HG03457 (cell line): Measurements from ENCODE around the gene RALGAPA2.

Experiments
- ATAC-seq: cut with Tn5 transposase; IDR thresholded peaks from one replicate; pipeline ENCODE4 v1.9.1; 2021; ENCODE audit warnings: moderate number of reproducible peaks; ENCODE audit not compliant: unreplicated experiment

RALGAPA2 gene

GRCh38 chr20:20593447-20594170, 118.8 kb downstream of the RALGAPA2 start:
- no peak for ATAC-seq

GRCh38 chr20:20585146-20585545, 127.3 kb downstream of the RALGAPA2 start:
- ATAC-seq: no peak

- no peak for ATAC-seq
Measured at GRCh38 chr20:20582734-20583133, 129.7 kb downstream of the RALGAPA2 start.

GRCh38 chr20:20580139-20580538, 132.3 kb downstream of the RALGAPA2 start:
- ATAC-seq: no peak

- no peak for ATAC-seq
Measured at GRCh38 chr20:20578838-20579237, 133.6 kb downstream of the RALGAPA2 start.

GRCh38 chr20:20573797-20574196, 138.6 kb downstream of the RALGAPA2 start:
- ATAC-seq: no peak

GRCh38 chr20:20571068-20571780, 141.2 kb downstream of the RALGAPA2 start:
- no peak for ATAC-seq

- no peak for ATAC-seq
Measured at GRCh38 chr20:20568604-20569205, 143.7 kb downstream of the RALGAPA2 start.

GRCh38 chr20:20567712-20568111, 144.7 kb downstream of the RALGAPA2 start:
- ATAC-seq: no peak

- no peak for ATAC-seq
Measured at GRCh38 chr20:20566516-20566915, 145.9 kb downstream of the RALGAPA2 start.

GRCh38 chr20:20564279-20564678, 148.2 kb downstream of the RALGAPA2 start:
- ATAC-seq: no peak

- ATAC-seq: no peak
Measured at GRCh38 chr20:20562507-20562906, 149.9 kb downstream of the RALGAPA2 start.

- no peak for ATAC-seq
Measured at GRCh38 chr20:20561841-20562240, 150.6 kb downstream of the RALGAPA2 start.

- ATAC-seq: no peak
Measured at GRCh38 chr20:20561172-20561571, 151.3 kb downstream of the RALGAPA2 start.

- ATAC-seq: no peak
Measured at GRCh38 chr20:20557406-20557805, 155.0 kb downstream of the RALGAPA2 start.

- no peak for ATAC-seq
Measured at GRCh38 chr20:20555838-20556237, 156.6 kb downstream of the RALGAPA2 start.

GRCh38 chr20:20554951-20555350, 157.5 kb downstream of the RALGAPA2 start:
- no peak for ATAC-seq

GRCh38 chr20:20553541-20553940, 158.9 kb downstream of the RALGAPA2 start:
- ATAC-seq: no peak

GRCh38 chr20:20552076-20552475, 160.4 kb downstream of the RALGAPA2 start:
- ATAC-seq: no peak

- ATAC-seq: no peak
Measured at GRCh38 chr20:20551409-20551808, 161.0 kb downstream of the RALGAPA2 start.

- no peak for ATAC-seq
Measured at GRCh38 chr20:20549704-20550103, 162.7 kb downstream of the RALGAPA2 start.

- ATAC-seq: no peak
Measured at GRCh38 chr20:20549267-20549612, 163.2 kb downstream of the RALGAPA2 start.
